NT2/D1 (cell line): ENCODE data around the gene NAT16.

Source experiments
- SUZ12 ChIP-seq: IDR thresholded peaks from 2 replicates; pipeline ENCODE4 v1.6.1; 2011; ENCODE audit not compliant: insufficient read length, insufficient read depth; ENCODE audit errors: extremely low read depth
- YY1 ChIP-seq: IDR thresholded peaks from 2 replicates; pipeline ENCODE4 v1.6.1; 2011; ENCODE audit not compliant: insufficient read length, insufficient read depth
- ZNF274 ChIP-seq: IDR thresholded peaks from 2 replicates; pipeline ENCODE4 v1.6.1; 2011; ENCODE audit warnings: mild to moderate bottlenecking, low read depth, low read length

DNA sequence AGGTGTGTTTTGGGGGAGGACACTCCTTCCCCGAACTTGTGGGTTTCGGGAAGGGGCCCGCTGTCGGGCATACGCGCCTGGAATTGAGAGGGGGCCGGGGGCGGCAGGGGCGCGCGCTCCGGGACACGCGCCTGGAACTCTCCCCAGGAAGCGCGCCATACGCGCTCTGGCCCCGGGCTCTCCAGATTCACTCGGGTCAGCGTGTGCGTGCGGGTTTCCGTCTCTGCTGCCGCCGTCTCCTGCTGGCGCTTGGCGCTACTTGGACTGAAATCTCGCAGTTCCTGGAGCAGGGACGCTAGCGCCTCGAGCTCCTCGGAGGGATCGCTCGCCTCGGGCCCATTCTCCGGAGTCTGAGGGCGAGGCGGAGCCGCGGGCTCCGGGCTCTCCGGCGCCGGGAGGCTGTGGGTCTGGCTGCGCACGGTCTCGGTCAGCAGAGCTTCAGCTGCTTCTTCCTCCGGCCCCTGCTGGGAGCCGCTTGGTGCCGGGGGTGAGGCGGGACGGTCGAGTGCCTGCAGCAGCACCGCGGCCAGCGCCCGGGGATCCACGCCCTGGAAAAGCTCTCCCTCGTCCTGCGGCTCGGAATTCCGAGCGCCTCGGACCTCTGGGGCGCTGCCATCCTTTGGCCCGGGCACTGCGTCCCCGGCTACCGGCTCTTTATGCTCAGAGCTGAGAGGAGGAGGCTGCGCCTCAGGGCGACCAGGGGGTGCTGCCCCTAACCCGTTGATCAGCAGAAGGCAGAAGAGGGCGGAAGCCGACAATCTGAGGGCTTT is 15.8 kb downstream of the NAT16 start:
- TF ChIP-seq YY1 (no peak), SUZ12 (no peak), ZNF274 (no peak)
